WI38 (cell line): Measurements from ENCODE around the gene DAPK1.

ENCODE experiments used
- H3K4me3 ChIP-seq: 2 replicates; pipeline ENCODE4 v1.5.1; 2011; ENCODE audit warnings: low read depth, mild to moderate bottlenecking, control low read depth, low read length
- TF ChIP-seq, protein P1 (sequence below): IDR thresholded peaks from 2 replicates; pipeline ENCODE4 v1.5.1; 2012; ENCODE audit warnings: low read depth, mild to moderate bottlenecking, control low read depth, low read length

Gene DAPK1

DNA sequence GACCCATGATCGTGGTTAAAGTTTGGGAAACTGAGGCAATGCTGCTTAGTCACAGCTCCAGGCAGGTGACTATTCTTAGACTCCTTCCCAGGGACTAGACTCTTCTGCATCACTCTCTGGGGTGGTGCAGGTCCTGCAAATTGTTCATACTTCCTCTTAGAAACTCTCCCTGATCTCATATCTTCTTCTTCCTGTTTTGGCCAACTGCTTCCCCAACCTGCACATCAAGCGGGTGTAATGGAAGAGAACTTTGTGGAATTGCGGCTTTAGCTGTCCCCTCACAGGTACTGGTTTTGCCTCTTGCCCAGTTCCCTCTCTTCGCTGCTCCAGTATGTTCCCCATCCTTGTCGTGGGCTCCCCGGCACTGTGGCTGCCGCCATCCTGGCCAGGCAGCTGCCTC lies 116.7 kb downstream of the DAPK1 start:
- no peak overlapping the region for H3K4me3 ChIP-seq
- TF ChIP-seq, protein P1, sequence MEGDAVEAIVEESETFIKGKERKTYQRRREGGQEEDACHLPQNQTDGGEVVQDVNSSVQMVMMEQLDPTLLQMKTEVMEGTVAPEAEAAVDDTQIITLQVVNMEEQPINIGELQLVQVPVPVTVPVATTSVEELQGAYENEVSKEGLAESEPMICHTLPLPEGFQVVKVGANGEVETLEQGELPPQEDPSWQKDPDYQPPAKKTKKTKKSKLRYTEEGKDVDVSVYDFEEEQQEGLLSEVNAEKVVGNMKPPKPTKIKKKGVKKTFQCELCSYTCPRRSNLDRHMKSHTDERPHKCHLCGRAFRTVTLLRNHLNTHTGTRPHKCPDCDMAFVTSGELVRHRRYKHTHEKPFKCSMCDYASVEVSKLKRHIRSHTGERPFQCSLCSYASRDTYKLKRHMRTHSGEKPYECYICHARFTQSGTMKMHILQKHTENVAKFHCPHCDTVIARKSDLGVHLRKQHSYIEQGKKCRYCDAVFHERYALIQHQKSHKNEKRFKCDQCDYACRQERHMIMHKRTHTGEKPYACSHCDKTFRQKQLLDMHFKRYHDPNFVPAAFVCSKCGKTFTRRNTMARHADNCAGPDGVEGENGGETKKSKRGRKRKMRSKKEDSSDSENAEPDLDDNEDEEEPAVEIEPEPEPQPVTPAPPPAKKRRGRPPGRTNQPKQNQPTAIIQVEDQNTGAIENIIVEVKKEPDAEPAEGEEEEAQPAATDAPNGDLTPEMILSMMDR = no peak

DNA sequence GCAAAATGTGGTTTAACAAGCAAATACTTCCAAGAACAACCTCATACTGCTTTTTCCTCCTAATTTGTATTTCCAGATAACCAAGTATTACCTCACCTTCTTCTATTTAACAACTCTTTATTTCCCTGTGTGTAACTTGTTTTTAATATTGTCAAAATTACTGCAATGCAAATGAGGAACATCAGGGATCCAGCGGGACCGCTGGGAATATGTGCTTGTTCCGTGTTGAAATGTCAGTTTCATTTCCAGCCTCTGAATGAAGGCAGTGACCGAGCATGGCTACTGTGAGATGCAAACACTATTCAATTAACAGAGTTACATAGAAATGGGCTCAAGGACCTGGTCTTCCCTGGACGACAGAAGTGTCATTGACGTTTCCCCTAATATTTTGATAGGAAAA lies 117.5 kb downstream of the DAPK1 start:
- TF ChIP-seq, protein P1 = no peak
- no peak overlapping the region for H3K4me3 ChIP-seq

DNA sequence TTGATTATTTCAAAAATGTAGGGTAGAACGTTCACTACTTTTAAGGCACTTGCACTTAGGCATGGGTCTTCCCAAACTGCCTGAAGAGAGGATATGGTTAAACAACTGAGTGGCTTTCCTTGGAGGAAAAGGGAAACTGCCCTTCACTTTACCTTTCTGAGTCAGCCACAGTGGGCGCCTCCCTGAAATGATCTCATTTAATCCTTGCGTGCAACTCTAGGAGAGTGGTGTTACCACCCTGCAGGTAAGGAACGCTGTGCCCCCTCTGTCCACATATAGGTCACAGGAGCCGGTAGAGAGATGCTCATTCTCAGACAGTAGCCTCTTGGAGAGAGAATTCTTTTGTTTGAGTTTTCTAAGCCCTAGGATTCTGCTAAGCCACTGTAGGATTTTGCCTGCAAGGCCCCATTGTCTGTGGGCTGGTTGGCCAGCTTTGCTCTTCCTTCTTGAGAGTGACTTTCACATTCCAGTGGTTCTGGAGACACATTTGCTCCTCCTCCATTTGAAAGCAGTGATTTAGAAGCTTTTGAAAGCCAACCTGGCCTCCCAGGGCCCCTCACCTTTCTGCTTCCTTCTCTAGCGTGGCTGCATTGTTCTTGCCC lies 118.0 kb downstream of the DAPK1 start:
- H3K4me3 ChIP-seq = no peak overlapping the region
- TF ChIP-seq, protein P1 = no peak

DNA sequence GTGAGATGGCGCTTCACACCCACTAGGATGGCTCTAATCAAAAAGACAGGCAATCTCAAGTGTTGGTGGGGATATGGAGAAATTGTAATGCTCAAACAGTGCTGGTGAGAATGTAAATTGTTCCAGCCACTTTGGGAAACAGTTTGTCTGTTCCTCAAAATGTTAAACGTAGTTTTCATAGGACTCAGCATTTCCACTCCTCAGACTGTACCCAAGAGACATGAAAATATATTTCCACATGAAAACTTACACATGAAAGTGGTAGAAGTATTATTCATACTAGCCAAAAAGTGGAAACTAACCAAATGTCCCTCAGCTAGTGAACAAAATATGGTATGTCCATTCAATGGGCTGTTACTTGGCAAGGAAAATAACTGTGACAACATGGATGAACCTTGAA lies 120.6 kb downstream of the DAPK1 start:
- TF ChIP-seq, protein P1 = no peak
- no peak overlapping the region for H3K4me3 ChIP-seq

DNA sequence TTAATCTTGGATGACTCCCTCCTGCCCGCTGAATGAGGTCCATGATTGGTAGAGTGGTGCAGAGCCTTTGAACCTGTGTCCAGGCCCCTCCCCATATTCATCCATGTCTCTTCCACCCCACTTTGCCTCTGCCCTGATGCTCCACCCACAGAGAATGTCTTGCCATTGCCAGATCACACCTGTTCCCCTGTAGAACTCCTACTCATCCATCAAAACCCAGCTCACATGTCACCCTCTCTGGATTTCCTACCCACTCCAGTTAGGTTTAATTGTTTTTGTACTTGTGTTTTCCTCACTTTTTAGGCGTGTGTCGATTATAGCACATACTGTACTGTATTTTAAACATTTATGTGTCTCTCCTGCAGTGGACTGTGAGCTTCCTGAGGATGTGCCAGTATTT lies 121.3 kb downstream of the DAPK1 start:
- TF ChIP-seq, protein P1 = no peak
- no peak overlapping the region for H3K4me3 ChIP-seq

DNA sequence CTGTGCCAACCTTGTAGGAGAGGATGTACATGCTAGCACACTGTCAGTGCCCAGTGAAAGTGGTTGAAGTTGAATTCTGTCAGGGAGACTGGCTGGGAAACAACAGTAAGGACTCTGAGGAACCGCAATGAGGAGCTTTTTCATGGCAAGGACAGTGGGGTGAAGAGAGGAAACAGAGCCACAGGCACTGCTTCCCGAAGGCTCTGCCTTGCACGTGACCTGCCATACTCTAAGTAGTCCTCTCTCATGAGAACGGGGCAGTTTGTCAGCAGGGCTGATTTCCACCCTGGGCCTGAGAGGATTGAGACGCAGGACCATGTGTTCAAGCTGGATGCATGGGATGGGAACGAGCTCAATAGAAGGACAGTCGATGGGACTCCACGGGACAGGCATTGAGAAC lies 121.7 kb downstream of the DAPK1 start:
- no peak overlapping the region for H3K4me3 ChIP-seq
- TF ChIP-seq, protein P1 = no peak

DNA sequence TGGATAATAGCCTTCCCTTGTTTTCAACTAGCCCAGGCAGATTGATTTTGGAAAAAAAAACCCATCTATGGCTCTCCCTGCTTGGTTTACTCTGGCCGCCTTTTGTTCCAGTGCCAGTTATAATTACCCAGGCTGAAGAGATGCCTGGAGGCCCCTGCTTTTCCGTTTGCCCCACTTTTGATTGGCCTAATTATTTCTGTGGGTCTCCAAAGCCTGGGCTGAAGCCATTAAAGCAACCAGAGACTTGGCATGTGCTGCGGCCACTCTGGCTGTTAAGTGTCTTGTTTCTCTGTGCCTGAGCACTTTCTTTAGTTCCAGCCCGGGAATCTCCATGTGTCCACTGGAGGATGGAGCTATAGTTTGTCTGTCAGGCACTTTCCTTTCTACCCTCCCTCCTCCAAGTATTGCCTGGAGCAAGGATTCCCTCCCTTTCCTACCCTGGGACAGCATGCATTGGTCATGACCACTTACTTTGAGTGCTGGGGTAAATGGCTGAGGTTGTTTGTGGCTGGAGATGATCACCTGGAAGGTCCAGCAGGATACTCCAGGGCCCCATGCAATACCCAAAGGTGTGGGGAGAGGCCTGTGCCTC lies 123.2 kb downstream of the DAPK1 start:
- H3K4me3 ChIP-seq = no peak overlapping the region
- TF ChIP-seq, protein P1 = no peak
